SK-N-SH (cell line): ENCODE data around the gene SHTN1. TPM values are rescaled to one million over a fixed set of nuclear protein-coding genes. Genes with fewer than 3 reads are reported as not detected.

ENCODE experiments used
- CTCF ChIA-PET: fragments of 300-600, 350-600 bp; formaldehyde crosslinking; extraction: SDS; loops from one replicate; lab custom pipeline; 2021; lab: Yijun Ruan, JAX
- POLR2A ChIA-PET: fragments of 350-600 bp; sonication (Branson Sonifier 250); formaldehyde crosslinking; extraction: SDS; loops from one replicate; lab custom pipeline; 2020; ENCODE audit warnings: antibody characterized with exemption, inconsistent platforms; lab: Yijun Ruan, JAX
- DNase-seq: peaks from one replicate; pipeline ENCODE4 v3.0.0; 2012
- H2AFZ ChIP-seq: fragments of 200-600 bp; sonication (generic); 2 replicates; pipeline ENCODE4 v1.8.1; 2016; ENCODE audit warnings: antibody characterized with exemption, mild to moderate bottlenecking, low read depth
- H3F3A ChIP-seq: fragments of 200-600 bp; sonication (generic); replicated peaks from 2 replicates; pipeline ENCODE3; 2016; ENCODE audit warnings: antibody characterized with exemption, mild to moderate bottlenecking; ENCODE audit not compliant: insufficient read depth
- H3K27ac ChIP-seq, 2 experiments: fragments of 200-500 bp in 1 of 2; fragments of 200-600 bp in 1 of 2; sonication (Bioruptor generic) in 1 of 2; sonication (generic), shearing (Covaris generic) in 1 of 2; 2 replicates each; pipeline versions ENCODE4 v1.5.1 to v1.6.1; 2014 to 2016; ENCODE audit warnings: low read depth in 2 of 2, inconsistent platforms in 1 of 2, low read length in 1 of 2, mild to moderate bottlenecking in 1 of 2, mixed read lengths in 1 of 2
- H3K27me3 ChIP-seq: fragments of 200-600 bp; sonication (generic), shearing (Covaris generic); 2 replicates; pipeline ENCODE4 v1.6.1; 2016; ENCODE audit warnings: mixed run types; ENCODE audit not compliant: insufficient read depth
- H3K36me3 ChIP-seq, 2 experiments: fragments of 200-500 bp in 1 of 2; fragments of 200-600 bp in 1 of 2; sonication (Bioruptor generic) in 1 of 2; sonication (generic) in 1 of 2; replicated peaks in 1 of 2; 2 replicates each; pipeline versions ENCODE3 to v1.5.1; 2014 to 2016; ENCODE audit warnings: low read length in 1 of 2, mild to moderate bottlenecking in 1 of 2; ENCODE audit not compliant: insufficient read depth in 2 of 2, control insufficient read depth in 1 of 2
- H3K4me1 ChIP-seq, 2 experiments: fragments of 200-500 bp in 1 of 2; fragments of 200-600 bp in 1 of 2; sonication (Bioruptor generic) in 1 of 2; sonication (generic), shearing (Covaris generic) in 1 of 2; 2 replicates each; pipeline versions ENCODE4 v1.5.1 to v1.6.1; 2014 to 2016; ENCODE audit warnings: low read depth in 1 of 2, low read length in 1 of 2, mixed run types in 1 of 2; ENCODE audit not compliant: insufficient read depth in 2 of 2, control insufficient read depth in 1 of 2
- H3K4me2 ChIP-seq: fragments of 200-600 bp; sonication (generic), shearing (Covaris generic); 2 replicates; pipeline ENCODE4 v1.6.1; 2017; ENCODE audit warnings: mixed run types
- H3K4me3 ChIP-seq, 2 experiments: fragments of 200-500 bp in 1 of 2; fragments of 200-600 bp in 1 of 2; sonication (Bioruptor generic) in 1 of 2; sonication (generic), shearing (Covaris generic) in 1 of 2; 2 replicates each; pipeline versions ENCODE4 v1.5.1 to v1.8.1; 2014 to 2016; ENCODE audit warnings: low read depth in 2 of 2, inconsistent platforms in 1 of 2, low read length in 1 of 2, mild to moderate bottlenecking in 1 of 2, mixed read lengths in 1 of 2, moderate library complexity in 1 of 2
- H3K79me2 ChIP-seq: fragments of 200-600 bp; sonication (generic); 2 replicates; pipeline ENCODE4 v1.8.1; 2017; ENCODE audit warnings: mild to moderate bottlenecking; ENCODE audit not compliant: insufficient read depth
- H3K9ac ChIP-seq: fragments of 200-600 bp; sonication (generic); 2 replicates; pipeline ENCODE4 v1.6.1; 2017; ENCODE audit warnings: mixed run types
- H3K9me2 ChIP-seq: fragments of 200-600 bp; sonication (generic); 2 replicates; pipeline ENCODE4 v1.6.1; 2017; ENCODE audit warnings: mixed run types
- H3K9me3 ChIP-seq: fragments of 200-600 bp; sonication (generic); 2 replicates; pipeline ENCODE4 v1.6.1; 2017; ENCODE audit warnings: mixed run types, mild to moderate bottlenecking, moderate library complexity
- H4K20me1 ChIP-seq: fragments of 200-600 bp; sonication (generic); 2 replicates; pipeline ENCODE4 v1.6.1; 2017; ENCODE audit warnings: mild to moderate bottlenecking, mixed run types; ENCODE audit not compliant: insufficient read depth
- CHD2 ChIP-seq: fragments of 150-350 bp; IDR thresholded peaks from 2 replicates; pipeline ENCODE4 v1.6.1; 2018; ENCODE audit warnings: low read length; ENCODE audit not compliant: partially characterized antibody
- FOXM1 ChIP-seq: IDR thresholded peaks from 2 replicates; pipeline ENCODE4 v1.4.0; 2012; ENCODE audit warnings: low read depth, mild to moderate bottlenecking
- GABPA ChIP-seq: IDR thresholded peaks from 2 replicates; pipeline ENCODE4 v1.4.0; 2012; ENCODE audit warnings: low read depth, mild to moderate bottlenecking
- GATA2 ChIP-seq: sonication (generic); formaldehyde crosslinking; IDR thresholded peaks from 2 replicates; pipeline ENCODE4 v1.5.0; 2020; ENCODE audit warnings: mild to moderate bottlenecking, missing genetic modification reagents
- MAX ChIP-seq: IDR thresholded peaks from 2 replicates; pipeline ENCODE4 v1.4.0; 2012; ENCODE audit warnings: low read depth
- MEF2A ChIP-seq: IDR thresholded peaks from 2 replicates; pipeline ENCODE4 v1.4.0; 2012; ENCODE audit warnings: low read depth, borderline replicate concordance
- MXI1 ChIP-seq: IDR thresholded peaks from 2 replicates; pipeline ENCODE4 v1.6.1; 2012; ENCODE audit warnings: mild to moderate bottlenecking, low read depth, low read length, improper control_type of control experiment
- PBX3 ChIP-seq: IDR thresholded peaks from 2 replicates; pipeline ENCODE4; 2012
- POLR2AphosphoS5 ChIP-seq: IDR thresholded peaks from 2 replicates; pipeline ENCODE4 v1.6.1; 2012; ENCODE audit warnings: low read depth, low read length
- RAD21 ChIP-seq: IDR thresholded peaks from 2 replicates; pipeline ENCODE4 v1.6.1; 2012; ENCODE audit warnings: mild to moderate bottlenecking, low read length
- RCOR1 ChIP-seq: fragments of 150-350 bp; IDR thresholded peaks from 2 replicates; pipeline ENCODE4 v1.6.1; 2017; ENCODE audit warnings: antibody characterized with exemption, low read length
- RFX5 ChIP-seq: IDR thresholded peaks from 2 replicates; pipeline ENCODE4 v1.6.1; 2012; ENCODE audit warnings: mild to moderate bottlenecking, improper control_type of control experiment, low read length
- TAF1 ChIP-seq: IDR thresholded peaks from 2 replicates; pipeline ENCODE4 v1.6.1; 2012; ENCODE audit warnings: low read depth, mild to moderate bottlenecking, low read length, moderate library complexity, borderline replicate concordance
- TEAD4 ChIP-seq: IDR thresholded peaks from 2 replicates; pipeline ENCODE4 v1.4.0; 2012; ENCODE audit warnings: mild to moderate bottlenecking, borderline replicate concordance; ENCODE audit not compliant: insufficient read depth
- YY1 ChIP-seq: IDR thresholded peaks from 2 replicates; pipeline ENCODE4 v1.4.0; 2012; ENCODE audit warnings: low read depth, mild to moderate bottlenecking
- ZBTB33 ChIP-seq: IDR thresholded peaks from 2 replicates; pipeline ENCODE4 v1.4.0; 2012; ENCODE audit warnings: low read depth, borderline replicate concordance
- WGBS: methylation state at CpG from one replicate; pipeline ENCODE4 v1.1.6; 2017; ENCODE audit warnings: low lambda C conversion rate; 5-methylcytosine and 5-hydroxymethylcytosine counted together
- polyA plus RNA-seq, 3 experiments: library from polyadenylated mRNA; depleted of rRNA; stranded (reverse); fragments of >200 nt; gene quantifications; 2 replicates each; pipeline ENCODE4 v1.2.3, GENCODE V29; 2012
- TF ChIP-seq, protein P1 (sequence below): fragments of 150-350 bp; IDR thresholded peaks from 2 replicates; pipeline ENCODE4 v1.6.1; 2016; ENCODE audit warnings: mild to moderate bottlenecking, low read depth, low read length
- TF ChIP-seq, protein P2 (sequence below): IDR thresholded peaks from 2 replicates; pipeline ENCODE4 v1.6.1; 2012; ENCODE audit warnings: mild to moderate bottlenecking, low read depth, low read length, moderate library complexity

The SHTN1 gene
- polyA plus RNA-seq, 1 of the 3 experiments (the other 2 are of a cell fraction), result 5.2 TPM

DNA sequence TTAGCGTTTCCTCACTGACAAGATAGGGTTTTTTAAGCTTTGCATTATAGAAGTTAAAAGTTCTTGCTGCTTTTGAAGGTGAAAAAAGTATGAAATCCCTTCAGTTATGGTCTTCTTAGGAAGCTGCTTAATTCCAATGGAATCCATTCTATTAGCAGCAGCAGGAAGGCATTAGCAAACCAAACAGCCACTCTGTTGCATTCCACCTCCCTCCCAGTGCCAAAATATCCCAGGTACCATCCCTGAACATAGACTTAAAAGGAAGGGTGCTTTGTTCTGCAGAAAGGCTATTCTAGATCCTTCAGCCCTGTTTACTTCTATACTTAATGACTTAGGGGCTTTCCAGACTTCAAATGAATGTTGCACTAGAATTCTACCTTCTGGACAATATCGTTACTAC lies 131.9 kb downstream of the SHTN1 start:
- Histone ChIP-seq H3K27ac (no peak overlapping the region), H3K4me3 (no peak overlapping the region), H3K9me3 (no peaks in the 10 kb centered on the region), H3K27me3 (no peaks in the 10 kb centered on the region), H3K36me3 (no peaks in the 10 kb centered on the region), H4K20me1 (no peaks in the 10 kb centered on the region), H2AFZ (no peak overlapping the region), H3K9me2 (no peaks in the 10 kb centered on the region), H3K9ac (no peak overlapping the region), H3K4me1 (peaks cover 0 to 6% of the 10 kb centered on the region in 2 experiments; a peak in 1 of 4 replicates)
- POLR2A ChIA-PET, result no interaction called here
- no peak for DNase-seq
- TF ChIP-seq RFX5, result no peak
- no peak for TF ChIP-seq MAX
- TF ChIP-seq PBX3, result no peak
- no peak for TF ChIP-seq YY1
- TF ChIP-seq GABPA, result no peak
- TF ChIP-seq, all 33 proteins: peak for 0
- Histone ChIP-seq H3K4me2 (no peak overlapping the region), H3F3A (no peaks in the 10 kb centered on the region), H3K79me2 (no peaks in the 10 kb centered on the region)
- CTCF ChIA-PET, result interaction anchor here (0.9 kb wide), 1 partner anchor 246 kb away, joined by 4 read pairs; no protein-coding TSS in a partner anchor
- WGBS, result 74% methylated on average over 2 of the region's 2 CpGs

DNA sequence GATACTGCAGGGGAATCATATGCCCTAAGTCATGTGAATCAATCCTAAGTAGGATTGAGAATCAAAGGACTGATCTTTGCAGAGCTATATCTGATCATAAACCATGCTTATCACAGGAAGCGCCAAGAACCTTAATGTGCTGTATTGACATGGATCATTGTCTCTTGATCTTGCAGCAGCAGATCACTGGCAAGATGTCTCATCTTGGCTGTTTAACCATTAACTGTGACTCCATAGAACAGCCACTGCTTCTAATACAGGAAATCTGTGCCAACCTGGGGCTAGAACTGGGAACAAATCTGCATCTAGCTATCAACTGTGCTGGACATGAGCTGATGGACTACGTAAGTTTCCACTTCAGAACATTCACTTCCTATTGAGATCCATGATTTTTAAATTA lies 134.0 kb downstream of the SHTN1 start:
- no peaks in the 10 kb centered on the region for H4K20me1 ChIP-seq
- TF ChIP-seq, protein P1, sequence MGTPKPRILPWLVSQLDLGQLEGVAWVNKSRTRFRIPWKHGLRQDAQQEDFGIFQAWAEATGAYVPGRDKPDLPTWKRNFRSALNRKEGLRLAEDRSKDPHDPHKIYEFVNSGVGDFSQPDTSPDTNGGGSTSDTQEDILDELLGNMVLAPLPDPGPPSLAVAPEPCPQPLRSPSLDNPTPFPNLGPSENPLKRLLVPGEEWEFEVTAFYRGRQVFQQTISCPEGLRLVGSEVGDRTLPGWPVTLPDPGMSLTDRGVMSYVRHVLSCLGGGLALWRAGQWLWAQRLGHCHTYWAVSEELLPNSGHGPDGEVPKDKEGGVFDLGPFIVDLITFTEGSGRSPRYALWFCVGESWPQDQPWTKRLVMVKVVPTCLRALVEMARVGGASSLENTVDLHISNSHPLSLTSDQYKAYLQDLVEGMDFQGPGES, result no peak
- TF ChIP-seq RAD21, result no peak
- no peak for TF ChIP-seq MXI1
- TF ChIP-seq, protein P2, sequence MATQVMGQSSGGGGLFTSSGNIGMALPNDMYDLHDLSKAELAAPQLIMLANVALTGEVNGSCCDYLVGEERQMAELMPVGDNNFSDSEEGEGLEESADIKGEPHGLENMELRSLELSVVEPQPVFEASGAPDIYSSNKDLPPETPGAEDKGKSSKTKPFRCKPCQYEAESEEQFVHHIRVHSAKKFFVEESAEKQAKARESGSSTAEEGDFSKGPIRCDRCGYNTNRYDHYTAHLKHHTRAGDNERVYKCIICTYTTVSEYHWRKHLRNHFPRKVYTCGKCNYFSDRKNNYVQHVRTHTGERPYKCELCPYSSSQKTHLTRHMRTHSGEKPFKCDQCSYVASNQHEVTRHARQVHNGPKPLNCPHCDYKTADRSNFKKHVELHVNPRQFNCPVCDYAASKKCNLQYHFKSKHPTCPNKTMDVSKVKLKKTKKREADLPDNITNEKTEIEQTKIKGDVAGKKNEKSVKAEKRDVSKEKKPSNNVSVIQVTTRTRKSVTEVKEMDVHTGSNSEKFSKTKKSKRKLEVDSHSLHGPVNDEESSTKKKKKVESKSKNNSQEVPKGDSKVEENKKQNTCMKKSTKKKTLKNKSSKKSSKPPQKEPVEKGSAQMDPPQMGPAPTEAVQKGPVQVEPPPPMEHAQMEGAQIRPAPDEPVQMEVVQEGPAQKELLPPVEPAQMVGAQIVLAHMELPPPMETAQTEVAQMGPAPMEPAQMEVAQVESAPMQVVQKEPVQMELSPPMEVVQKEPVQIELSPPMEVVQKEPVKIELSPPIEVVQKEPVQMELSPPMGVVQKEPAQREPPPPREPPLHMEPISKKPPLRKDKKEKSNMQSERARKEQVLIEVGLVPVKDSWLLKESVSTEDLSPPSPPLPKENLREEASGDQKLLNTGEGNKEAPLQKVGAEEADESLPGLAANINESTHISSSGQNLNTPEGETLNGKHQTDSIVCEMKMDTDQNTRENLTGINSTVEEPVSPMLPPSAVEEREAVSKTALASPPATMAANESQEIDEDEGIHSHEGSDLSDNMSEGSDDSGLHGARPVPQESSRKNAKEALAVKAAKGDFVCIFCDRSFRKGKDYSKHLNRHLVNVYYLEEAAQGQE, result no peak
- no peak for TF ChIP-seq CHD2
- no peak for TF ChIP-seq GATA2 (CRISPR knock-in tag)
- no peak for TF ChIP-seq TAF1
- no peak for TF ChIP-seq MAX
- no peak for TF ChIP-seq YY1
- TF ChIP-seq TEAD4, result no peak
- no peak for TF ChIP-seq RCOR1
- no peak for TF ChIP-seq MEF2A
- no peak for TF ChIP-seq PBX3
- TF ChIP-seq POLR2AphosphoS5, result no peak
- no peak for TF ChIP-seq FOXM1
- no peak for TF ChIP-seq ZBTB33

More for the DNA sequence above, 134.0 kb downstream of the SHTN1 start:
- POLR2A ChIA-PET, result no interaction called here
- Histone ChIP-seq H3F3A (no peaks in the 10 kb centered on the region), H3K4me3 (no peak overlapping the region), H3K4me2 (no peak overlapping the region), H3K9me2 (no peaks in the 10 kb centered on the region), H3K36me3 (no peaks in the 10 kb centered on the region), H3K9ac (no peak overlapping the region), H2AFZ (no peak overlapping the region), H3K27me3 (no peaks in the 10 kb centered on the region), H3K9me3 (no peaks in the 10 kb centered on the region), H3K4me1 (no peaks in the 10 kb centered on the region; a peak in 1 of 4 replicates), H3K27ac (no peak overlapping the region), H3K79me2 (no peaks in the 10 kb centered on the region)
- no peak for DNase-seq
- CTCF ChIA-PET, result interaction anchor here (1.1 to 1.5 kb wide), 2 partner anchors 19 to 74 kb away, joined by 3 to 4 read pairs; no protein-coding TSS in a partner anchor
- whole genome bisulfite sequencing, result 81% methylated on average over 2 of the region's 2 CpGs
